GM19455 (cell line): ENCODE data around the gene C5orf46.

ENCODE experiments used
- ATAC-seq: cut with Tn5 transposase; IDR thresholded peaks from one replicate; pipeline ENCODE4 v1.9.1; 2021; ENCODE audit not compliant: unreplicated experiment

C5orf46 gene

DNA sequence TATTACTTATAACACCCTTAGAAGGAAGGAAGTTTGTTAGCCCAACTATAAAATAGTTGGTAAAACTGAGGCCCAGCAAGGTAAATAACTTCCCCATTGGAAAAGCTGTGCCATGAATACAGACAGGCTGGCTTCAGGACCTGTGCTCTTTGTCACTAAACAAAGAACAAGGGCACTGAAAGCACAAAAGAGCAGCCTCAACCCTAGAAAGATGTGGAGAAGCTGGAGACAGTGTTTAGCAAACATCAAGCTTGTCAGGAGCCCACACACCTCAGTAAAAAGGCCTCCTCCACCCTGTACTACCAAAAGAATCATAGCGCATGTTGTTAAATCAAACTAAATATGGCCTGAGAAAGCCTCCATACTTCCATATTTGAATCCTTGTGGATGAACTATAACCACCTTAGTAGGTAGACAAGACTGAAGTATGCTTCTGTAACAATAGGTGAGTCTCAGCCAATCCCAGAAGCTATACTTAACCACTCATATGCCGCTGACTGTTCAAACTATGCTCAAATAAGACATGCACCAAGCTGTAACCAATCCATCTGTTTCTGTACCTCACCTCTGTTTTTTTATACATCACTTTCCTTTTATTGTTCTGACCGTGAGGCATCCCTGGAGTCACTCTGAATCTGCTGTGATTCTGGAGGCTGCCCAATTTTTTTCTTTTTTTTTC, 46.2 kb downstream of the C5orf46 start:
- ATAC-seq: no peak

DNA sequence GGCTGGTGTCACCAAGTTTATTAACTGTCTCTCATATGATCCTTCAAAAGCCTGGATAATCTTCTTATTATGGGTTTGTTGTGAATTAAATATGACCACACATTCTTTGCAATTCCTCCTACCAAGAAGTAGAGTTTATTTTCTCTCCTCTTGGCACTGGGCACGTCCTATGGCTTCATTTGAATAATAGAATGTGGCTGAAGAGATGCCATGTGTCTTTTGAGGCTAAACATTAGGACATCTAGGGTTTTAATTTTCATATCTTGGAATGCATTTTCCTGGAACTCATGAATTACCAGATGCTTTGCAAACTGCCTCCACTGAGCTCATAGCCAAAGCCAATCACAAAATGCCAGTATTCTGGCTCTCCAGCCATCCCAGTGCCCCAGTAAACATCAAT, 47.8 kb downstream of the C5orf46 start:
- no peak for ATAC-seq

DNA sequence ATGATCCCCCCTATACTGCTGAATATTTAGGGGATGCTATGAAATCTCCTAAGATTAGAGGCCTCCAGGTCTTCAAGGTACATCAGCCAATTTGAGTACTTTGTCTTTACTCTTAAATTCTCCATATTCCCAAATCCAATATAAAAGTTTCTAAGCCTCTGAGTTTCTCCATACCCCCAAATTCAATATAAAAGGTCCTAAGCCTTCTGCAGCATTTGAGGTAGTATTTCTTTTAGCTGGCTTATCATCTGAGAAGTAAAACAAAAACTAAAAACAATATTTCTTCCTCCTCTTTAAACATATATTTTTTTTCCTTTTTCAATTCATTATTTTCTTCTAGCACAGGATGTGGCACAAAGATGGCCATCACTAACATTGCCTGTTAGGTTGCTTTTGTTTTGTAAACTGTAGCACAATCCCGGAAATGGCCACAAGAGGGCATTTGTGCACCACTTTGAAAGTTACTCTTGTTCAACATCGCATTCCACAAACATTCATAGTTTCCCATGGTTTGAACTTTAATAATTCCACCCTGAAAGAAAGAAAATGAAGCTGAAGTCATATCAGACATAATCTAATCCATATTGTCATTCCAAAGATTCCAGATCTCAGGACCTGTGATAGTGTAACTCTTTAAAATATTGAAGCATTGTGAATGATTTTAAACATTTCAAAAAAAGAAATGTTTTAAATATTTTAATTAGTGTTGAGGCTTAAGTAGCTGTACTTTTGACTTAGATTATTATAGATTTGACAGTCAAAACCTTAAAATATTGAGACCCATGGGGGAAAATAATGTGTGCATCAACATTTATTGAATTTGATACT, 48.8 kb downstream of the C5orf46 start:
- ATAC-seq: peak; percentile 79

DNA sequence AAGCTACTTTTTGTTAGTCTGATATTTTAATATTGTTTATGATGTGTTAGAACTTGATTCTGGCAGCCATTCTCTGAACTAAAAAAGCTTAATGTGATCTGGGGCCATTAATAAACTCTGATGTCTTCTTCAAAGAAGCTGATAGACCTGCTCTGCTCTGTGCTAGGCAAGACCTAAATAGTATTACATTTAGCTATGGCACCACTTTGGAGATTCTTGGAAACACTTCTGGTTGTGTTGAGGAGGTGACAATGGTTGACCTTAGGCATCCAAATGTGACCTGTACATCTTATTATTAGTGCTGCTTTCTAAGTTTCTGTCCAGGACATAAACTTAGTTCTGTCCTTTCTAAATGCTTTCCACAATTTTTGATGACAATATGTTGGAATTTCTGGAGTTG, 49.5 kb downstream of the C5orf46 start:
- ATAC-seq: no peak

DNA sequence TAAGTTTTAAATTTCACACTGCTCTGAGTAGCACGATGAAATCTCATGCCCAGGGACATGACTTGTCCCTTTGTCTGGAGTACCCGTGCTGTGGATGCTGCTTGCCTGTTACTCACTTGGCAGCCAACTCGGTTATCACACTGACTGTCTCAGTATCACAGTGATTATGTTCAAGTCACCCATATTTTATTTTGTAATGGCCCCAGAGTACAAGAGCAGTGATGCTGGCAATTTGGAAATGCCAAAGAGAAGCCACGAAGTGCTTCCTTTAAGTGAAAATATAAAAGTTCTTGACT, 50.6 kb downstream of the C5orf46 start:
- ATAC-seq: no peak

DNA sequence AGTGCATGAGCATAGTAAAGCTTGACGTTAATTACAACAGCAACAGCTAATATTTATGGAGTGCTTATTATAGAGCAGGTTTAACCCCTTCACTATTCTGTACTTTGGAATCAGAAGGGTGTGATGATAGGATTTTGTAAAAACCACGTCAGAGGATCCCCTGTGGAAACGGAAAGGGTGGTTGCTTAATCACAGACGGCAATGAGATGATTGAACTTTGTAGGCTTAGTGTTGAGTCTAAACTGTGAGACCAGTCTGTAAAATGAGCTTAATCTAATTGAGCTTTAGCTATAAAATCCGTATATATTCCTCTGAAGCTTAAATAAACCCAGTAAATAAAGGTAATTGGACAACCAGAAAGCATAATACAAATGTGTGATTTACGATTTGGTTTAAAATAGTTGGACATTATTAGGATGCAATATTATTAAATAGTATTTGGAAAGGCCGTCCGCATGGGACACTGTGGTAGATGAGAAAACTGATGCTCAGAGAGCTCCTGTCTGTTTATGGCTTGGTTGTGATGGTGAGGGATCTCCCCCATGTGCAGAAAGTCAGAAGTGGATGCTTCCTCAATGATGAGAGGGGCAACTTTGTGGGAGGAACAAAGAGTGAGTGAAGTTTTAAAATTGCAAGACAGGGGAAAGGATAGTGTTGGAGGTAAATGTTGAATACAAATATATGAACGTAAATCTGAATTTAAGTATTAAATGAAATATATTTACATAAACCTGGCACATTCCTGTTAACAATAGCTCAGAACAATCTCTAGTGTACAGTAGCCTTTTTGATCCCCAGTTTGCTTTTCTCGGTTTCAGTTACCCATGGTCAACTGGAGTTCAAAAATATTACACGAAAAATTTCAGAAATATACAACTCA, 51.2 kb downstream of the C5orf46 start:
- no peak for ATAC-seq

DNA sequence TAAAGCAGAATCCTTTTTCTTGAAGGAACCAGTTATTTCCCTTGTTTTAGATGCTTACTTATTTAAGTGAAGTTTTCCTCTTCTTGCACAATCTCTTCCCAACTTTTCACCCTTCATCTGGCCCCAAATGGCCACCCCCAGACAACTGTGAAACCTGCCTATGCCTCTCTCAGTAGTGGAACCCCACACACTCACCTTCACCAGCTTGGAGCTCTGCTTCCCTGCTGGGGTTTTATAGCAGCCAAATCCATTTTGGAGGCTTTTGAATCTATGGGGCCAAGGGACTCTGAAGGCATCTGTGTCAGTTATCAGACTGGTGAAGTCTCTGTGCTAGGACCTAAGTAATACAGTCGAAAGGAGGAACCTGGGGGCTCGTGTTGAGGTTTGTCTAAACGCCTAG, 52.0 kb downstream of the C5orf46 start:
- no peak for ATAC-seq

DNA sequence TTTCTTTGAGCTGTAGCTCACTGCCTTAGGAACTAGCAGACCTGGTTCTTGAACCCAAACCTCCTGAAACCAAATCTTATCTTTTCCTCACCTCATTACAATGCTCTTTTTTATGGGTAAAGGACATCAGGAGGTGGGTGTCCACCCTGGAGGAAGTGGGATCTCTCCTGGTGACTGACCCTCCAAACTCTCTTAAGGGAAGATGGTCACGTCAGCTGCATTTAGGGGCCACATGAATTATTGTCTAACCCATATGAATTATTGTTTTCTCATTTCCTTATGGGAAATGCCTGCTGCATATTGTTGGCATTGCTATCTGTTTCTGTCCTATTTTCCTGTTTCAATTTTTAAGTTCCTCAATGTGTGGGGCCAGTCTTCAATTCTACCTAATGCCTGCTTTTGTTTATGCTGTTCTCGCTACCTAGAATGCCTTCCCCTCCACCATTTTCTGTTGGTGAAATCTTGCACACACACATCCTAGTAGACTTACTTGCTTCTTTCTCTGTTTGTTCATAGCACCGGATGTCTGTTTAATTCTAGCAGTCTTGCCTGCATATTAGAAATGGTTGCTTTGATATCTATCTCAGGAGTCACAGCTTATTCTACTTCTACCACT, 52.9 kb downstream of the C5orf46 start:
- ATAC-seq: no peak

DNA sequence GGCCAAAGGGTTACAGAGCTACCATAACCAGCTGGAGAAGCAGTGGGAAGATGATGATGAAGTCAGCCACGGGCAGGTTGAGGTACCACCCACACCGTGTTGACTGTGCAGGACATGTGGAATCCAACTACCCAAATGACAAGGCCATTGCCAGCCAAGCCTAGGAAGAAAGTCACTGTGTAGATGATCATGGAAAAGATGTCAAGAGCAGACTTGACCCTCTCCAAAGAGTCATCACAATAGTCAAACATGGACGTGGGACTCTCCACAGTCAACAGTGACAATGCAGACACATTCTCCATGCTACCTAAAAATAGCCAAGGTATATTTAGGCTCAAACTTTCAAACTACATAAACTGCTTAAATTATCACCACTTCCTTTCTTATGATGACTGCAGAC, 54.0 kb downstream of the C5orf46 start:
- ATAC-seq: no peak

DNA sequence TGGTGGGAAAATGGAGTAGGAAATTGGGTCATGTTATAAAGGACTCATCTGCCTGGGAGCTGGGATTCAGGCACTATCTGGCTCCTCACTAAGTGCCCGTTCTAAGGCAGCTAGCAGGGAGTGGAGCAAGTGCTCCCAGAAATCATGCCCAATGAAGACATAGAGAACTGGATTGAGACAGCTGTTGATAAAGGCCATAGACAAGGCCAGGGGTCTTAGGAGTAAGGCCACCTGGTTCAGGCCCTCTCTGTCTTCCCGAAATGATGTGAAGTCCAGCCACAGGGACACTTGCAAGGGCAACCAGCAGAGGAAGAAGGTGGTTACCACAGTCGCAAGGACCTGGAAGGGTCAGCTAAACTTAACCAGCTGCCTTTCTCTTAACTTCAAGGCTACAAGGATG, 54.8 kb downstream of the C5orf46 start:
- ATAC-seq: no peak

DNA sequence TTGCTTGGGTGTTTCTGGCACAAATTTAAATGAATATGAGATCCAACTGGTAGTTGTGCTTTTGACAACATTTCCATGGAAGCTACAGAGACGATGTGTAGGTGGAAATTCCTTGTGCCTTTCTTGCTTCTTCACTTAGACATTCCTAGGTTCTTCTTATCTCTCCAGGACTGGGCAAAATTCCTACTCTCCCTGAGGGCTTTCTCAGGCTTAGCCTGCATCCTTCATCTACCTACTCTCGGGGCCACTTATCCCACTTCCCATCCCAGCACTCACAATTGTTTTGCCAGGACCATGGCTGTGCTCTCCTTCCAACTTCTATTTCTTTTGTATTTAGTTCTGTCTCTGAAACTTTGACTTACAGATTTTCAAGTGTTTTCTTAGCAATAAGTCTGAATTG, 57.1 kb downstream of the C5orf46 start:
- ATAC-seq: no peak

DNA sequence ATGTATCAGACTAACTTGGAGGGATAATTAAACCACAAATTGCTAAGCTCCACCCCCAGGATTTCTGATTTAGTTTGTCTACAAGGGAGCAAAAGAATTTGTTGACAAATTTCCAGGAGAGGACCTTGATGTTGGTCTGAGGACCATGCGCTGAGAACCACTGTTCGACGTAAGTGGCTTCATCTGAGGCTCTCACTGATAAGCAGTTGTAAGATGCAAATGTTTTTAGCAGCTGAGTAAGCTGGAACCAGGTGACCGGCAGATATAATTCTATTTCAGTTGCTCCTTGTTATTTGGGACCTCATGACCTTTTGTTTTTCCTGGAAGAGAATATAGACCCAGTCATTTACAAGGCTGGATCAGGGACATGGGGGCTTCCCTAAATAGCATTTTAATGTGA, 60.7 kb downstream of the C5orf46 start:
- ATAC-seq: no peak

DNA sequence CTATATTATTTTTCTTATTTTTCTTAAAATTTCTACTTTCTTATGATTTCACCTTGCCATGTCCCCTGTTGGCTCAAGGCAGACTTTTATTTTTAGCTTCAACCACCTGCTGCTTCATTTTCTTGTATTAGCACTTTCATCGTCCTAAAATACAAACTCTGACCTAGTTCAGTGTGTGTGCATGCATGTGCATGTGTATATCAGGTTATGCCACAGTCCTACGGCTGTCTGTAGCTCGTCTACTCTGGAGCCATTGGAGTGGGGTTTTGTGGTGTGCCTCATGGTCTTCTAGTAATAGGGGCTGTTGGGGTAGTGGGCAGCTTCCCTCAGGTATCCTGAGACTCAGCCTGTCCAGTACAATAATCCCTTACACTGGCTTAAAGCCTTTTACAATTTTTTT, 61.5 kb downstream of the C5orf46 start:
- no peak for ATAC-seq

DNA sequence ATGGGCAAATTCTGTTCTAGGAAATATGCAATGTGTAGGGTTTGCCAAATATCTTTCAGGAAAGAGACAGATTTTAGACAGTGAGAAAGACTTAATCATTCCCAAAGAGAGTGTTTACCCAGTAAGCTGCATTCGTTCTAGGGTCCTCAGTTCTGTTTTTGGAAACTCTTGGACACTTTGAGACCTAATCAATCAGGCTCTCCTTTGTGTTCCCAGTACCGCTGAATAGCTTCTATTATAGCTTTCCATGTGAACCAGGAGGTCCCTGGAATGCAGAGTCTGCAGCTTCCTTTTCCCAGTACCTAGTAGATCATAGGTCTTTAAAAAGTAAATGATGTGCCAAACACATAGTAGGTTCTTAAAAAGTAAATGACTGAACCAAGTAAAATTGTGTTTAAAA, 63.5 kb downstream of the C5orf46 start:
- ATAC-seq: no peak
